Prostate gland (tissue), 2 donors: Measurements from ENCODE around the gene NTRK2.

ENCODE experiments used
- CTCF ChIP-seq, 4 experiments: fragments of 200-600 bp in 2 of 4; fragments of 450-650 bp in 2 of 4; sonication (generic) in 2 of 4; IDR thresholded peaks; 1 replicate in 3 of 4; 2 replicates in 1 of 4; pipeline ENCODE4 v1.5.1; 2016 to 2019; ENCODE audit warnings: antibody characterized with exemption in 4 of 4, mild to moderate bottlenecking in 2 of 4, moderate library complexity in 2 of 4
- POLR2A ChIP-seq: fragments of 450-650 bp; IDR thresholded peaks from one replicate; pipeline ENCODE4 v1.6.1; 2016; ENCODE audit warnings: antibody characterized with exemption, mild to moderate bottlenecking
- POLR2AphosphoS5 ChIP-seq: sonication (generic); formaldehyde crosslinking; IDR thresholded peaks from one replicate; pipeline ENCODE4 v1.6.1; 2017; ENCODE audit warnings: antibody characterized with exemption

GRCh38 chr9:84742261-84742660 is 72.7 kb downstream of the NTRK2 start:
- TF ChIP-seq CTCF (IDR thresholded peaks at IDR 0.05) (no peak), POLR2A (no peak), POLR2AphosphoS5 (no peak)
